ENCODE results near the gene HSDL1.

DNA sequence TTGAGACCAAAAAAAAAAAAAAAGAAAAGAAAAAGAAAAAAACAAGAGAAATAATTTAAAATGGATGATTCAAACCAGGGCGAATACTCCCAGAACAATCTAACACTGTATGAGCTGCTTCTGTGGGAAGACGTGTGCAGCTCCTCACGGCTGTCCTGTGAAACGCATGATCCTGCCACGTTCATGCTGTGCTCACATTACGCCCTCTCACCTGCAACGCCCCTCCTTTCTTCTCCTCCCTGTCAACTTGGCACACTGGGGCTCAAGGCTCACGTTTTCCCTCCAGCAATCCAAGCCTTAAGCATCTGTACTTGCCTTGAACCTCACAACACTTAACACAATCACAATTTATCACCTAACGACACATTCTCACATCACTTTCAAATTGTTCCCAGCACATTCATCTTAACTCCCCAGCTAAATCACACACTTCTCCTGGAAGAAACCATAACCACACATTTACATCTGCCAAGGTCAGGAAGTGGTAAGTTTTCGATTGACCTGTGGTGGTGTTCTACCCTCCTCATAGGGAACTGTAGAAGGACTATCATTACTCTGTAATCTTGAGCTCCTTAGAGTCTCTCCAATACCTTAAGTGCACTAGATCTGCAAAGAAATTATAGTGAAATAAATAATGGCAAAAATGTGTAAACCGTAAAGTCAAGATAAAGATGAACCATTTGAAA is 57.4 kb downstream of the HSDL1 start:
- TF ChIP-seq, protein P1, sequence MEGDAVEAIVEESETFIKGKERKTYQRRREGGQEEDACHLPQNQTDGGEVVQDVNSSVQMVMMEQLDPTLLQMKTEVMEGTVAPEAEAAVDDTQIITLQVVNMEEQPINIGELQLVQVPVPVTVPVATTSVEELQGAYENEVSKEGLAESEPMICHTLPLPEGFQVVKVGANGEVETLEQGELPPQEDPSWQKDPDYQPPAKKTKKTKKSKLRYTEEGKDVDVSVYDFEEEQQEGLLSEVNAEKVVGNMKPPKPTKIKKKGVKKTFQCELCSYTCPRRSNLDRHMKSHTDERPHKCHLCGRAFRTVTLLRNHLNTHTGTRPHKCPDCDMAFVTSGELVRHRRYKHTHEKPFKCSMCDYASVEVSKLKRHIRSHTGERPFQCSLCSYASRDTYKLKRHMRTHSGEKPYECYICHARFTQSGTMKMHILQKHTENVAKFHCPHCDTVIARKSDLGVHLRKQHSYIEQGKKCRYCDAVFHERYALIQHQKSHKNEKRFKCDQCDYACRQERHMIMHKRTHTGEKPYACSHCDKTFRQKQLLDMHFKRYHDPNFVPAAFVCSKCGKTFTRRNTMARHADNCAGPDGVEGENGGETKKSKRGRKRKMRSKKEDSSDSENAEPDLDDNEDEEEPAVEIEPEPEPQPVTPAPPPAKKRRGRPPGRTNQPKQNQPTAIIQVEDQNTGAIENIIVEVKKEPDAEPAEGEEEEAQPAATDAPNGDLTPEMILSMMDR (conservative IDR thresholded peaks at IDR 0.05; ENCODE audit: low read depth, low read length): no peak
- TF ChIP-seq MAZ (IDR thresholded peaks at IDR 0.05; ENCODE audit: borderline replicate concordance, low read depth, low read length) (no peak), USF2 (IDR thresholded peaks at IDR 0.05; ENCODE audit: low read depth, low read length) (no peak), CEBPB (IDR thresholded peaks at IDR 0.05; ENCODE audit: low read depth, low read length) (no peak), POLR2A (IDR thresholded peaks at IDR 0.05; ENCODE audit: low read depth, low read length) (no peak), RFX5 (IDR thresholded peaks at IDR 0.05; ENCODE audit: low read depth, low read length) (no peak), FOS (IDR thresholded peaks at IDR 0.05; ENCODE audit: low read depth, low read length) (no peak), MAFK (IDR thresholded peaks at IDR 0.05; ENCODE audit: low read depth, low read length) (no peak)
